ENCODE results near the gene SSX2IP.

- TF ChIP-seq ZNF274 (IDR thresholded peaks at IDR 0.05; ENCODE audit: low read depth, low read length) (no peak), YY1 (IDR thresholded peaks at IDR 0.05; ENCODE audit: insufficient read depth, insufficient read length) (no peak), SUZ12 (IDR thresholded peaks at IDR 0.05; ENCODE audit: extremely low read depth, insufficient read depth, insufficient read length) (no peak)
These were observed 34.0 kb upstream of the SSX2IP start for GRCh38 chr1:84724128-84724860.
